ENCODE measurements around the gene EMP2.

EMP2 gene

GRCh38 chr16:10500582-10500981 is 79.8 kb downstream of the EMP2 start:
- H3K9me3 ChIP-seq (ENCODE audit: control insufficient read depth, insufficient read depth, low read length): no peaks in the 10 kb centered on the region
- H3K9ac ChIP-seq (ENCODE audit: low read depth, low read length): no peak overlapping the region
- peaks cover 7% of the 10 kb centered on the region for H3K4me1 ChIP-seq (ENCODE audit: control insufficient read depth, insufficient read depth, low read length)
- no peaks in the 10 kb centered on the region for H3K27me3 ChIP-seq (ENCODE audit: control insufficient read depth, insufficient read depth, low read length)
- H3K4me3 ChIP-seq (ENCODE audit: low read depth, low read length): no peak overlapping the region
- H3K36me3 ChIP-seq (ENCODE audit: control insufficient read depth, insufficient read depth, low read length): no peaks in the 10 kb centered on the region
- H3K27ac ChIP-seq (ENCODE audit: low read depth, low read length): no peak overlapping the region

- H3K4me1 ChIP-seq (ENCODE audit: control insufficient read depth, insufficient read depth, low read length): no peaks in the 10 kb centered on the region
- no peaks in the 10 kb centered on the region for H3K27me3 ChIP-seq (ENCODE audit: control insufficient read depth, insufficient read depth, low read length)
- peaks cover 3% of the 10 kb centered on the region; the same call in 1 of the 2 replicates for H3K9me3 ChIP-seq (ENCODE audit: control insufficient read depth, insufficient read depth, low read length)
- H3K4me3 ChIP-seq (ENCODE audit: low read depth, low read length): no peak overlapping the region
- no peaks in the 10 kb centered on the region for H3K36me3 ChIP-seq (ENCODE audit: control insufficient read depth, insufficient read depth, low read length)
- no peak overlapping the region for H3K27ac ChIP-seq (ENCODE audit: low read depth, low read length)
- H3K9ac ChIP-seq (ENCODE audit: low read depth, low read length): no peak overlapping the region
Observed at GRCh38 chr16:10497132-10498101, 83.0 kb downstream of the EMP2 start.

- H3K9ac ChIP-seq (ENCODE audit: low read depth, low read length): no peak overlapping the region
- H3K27me3 ChIP-seq (ENCODE audit: control insufficient read depth, insufficient read depth, low read length): no peaks in the 10 kb centered on the region
- H3K9me3 ChIP-seq (ENCODE audit: control insufficient read depth, insufficient read depth, low read length): peaks cover 3% of the 10 kb centered on the region; the same call in 1 of the 2 replicates
- H3K36me3 ChIP-seq (ENCODE audit: control insufficient read depth, insufficient read depth, low read length): no peaks in the 10 kb centered on the region
- no peak overlapping the region for H3K4me3 ChIP-seq (ENCODE audit: low read depth, low read length)
- no peak overlapping the region for H3K27ac ChIP-seq (ENCODE audit: low read depth, low read length)
- H3K4me1 ChIP-seq (ENCODE audit: control insufficient read depth, insufficient read depth, low read length): no peaks in the 10 kb centered on the region
Observed at GRCh38 chr16:10495031-10495345, 85.4 kb downstream of the EMP2 start.

GRCh38 chr16:10494343-10495030 is 85.9 kb downstream of the EMP2 start:
- peaks cover 3% of the 10 kb centered on the region; the same call in 1 of the 2 replicates for H3K9me3 ChIP-seq (ENCODE audit: control insufficient read depth, insufficient read depth, low read length)
- no peak overlapping the region for H3K27ac ChIP-seq (ENCODE audit: low read depth, low read length)
- no peaks in the 10 kb centered on the region for H3K36me3 ChIP-seq (ENCODE audit: control insufficient read depth, insufficient read depth, low read length)
- H3K27me3 ChIP-seq (ENCODE audit: control insufficient read depth, insufficient read depth, low read length): no peaks in the 10 kb centered on the region
- H3K4me3 ChIP-seq (ENCODE audit: low read depth, low read length): no peak overlapping the region
- H3K4me1 ChIP-seq (ENCODE audit: control insufficient read depth, insufficient read depth, low read length): no peaks in the 10 kb centered on the region
- no peak overlapping the region for H3K9ac ChIP-seq (ENCODE audit: low read depth, low read length)

GRCh38 chr16:10493276-10493675 is 87.1 kb downstream of the EMP2 start:
- no peak overlapping the region for H3K27ac ChIP-seq (ENCODE audit: low read depth, low read length)
- H3K9ac ChIP-seq (ENCODE audit: low read depth, low read length): no peak overlapping the region
- H3K4me1 ChIP-seq (ENCODE audit: control insufficient read depth, insufficient read depth, low read length): no peaks in the 10 kb centered on the region
- peaks cover 3% of the 10 kb centered on the region; the same call in 1 of the 2 replicates for H3K9me3 ChIP-seq (ENCODE audit: control insufficient read depth, insufficient read depth, low read length)
- H3K4me3 ChIP-seq (ENCODE audit: low read depth, low read length): no peak overlapping the region
- no peaks in the 10 kb centered on the region for H3K36me3 ChIP-seq (ENCODE audit: control insufficient read depth, insufficient read depth, low read length)
- H3K27me3 ChIP-seq (ENCODE audit: control insufficient read depth, insufficient read depth, low read length): no peaks in the 10 kb centered on the region

- H3K36me3 ChIP-seq (ENCODE audit: control insufficient read depth, insufficient read depth, low read length): no peaks in the 10 kb centered on the region
- H3K4me3 ChIP-seq (ENCODE audit: low read depth, low read length): no peak overlapping the region
- H3K9me3 ChIP-seq (ENCODE audit: control insufficient read depth, insufficient read depth, low read length): peaks cover 15% of the 10 kb centered on the region
- no peak overlapping the region for H3K27ac ChIP-seq (ENCODE audit: low read depth, low read length)
- no peak overlapping the region for H3K9ac ChIP-seq (ENCODE audit: low read depth, low read length)
- H3K27me3 ChIP-seq (ENCODE audit: control insufficient read depth, insufficient read depth, low read length): no peaks in the 10 kb centered on the region
- no peaks in the 10 kb centered on the region for H3K4me1 ChIP-seq (ENCODE audit: control insufficient read depth, insufficient read depth, low read length)
Observed at GRCh38 chr16:10490141-10490540, 90.3 kb downstream of the EMP2 start.

- Histone ChIP-seq H3K9me3 (ENCODE audit: control insufficient read depth, insufficient read depth, low read length) (peaks cover 19% of the 10 kb centered on the region), H3K4me3 (ENCODE audit: low read depth, low read length) (no peak overlapping the region), H3K4me1 (ENCODE audit: control insufficient read depth, insufficient read depth, low read length) (no peaks in the 10 kb centered on the region), H3K27ac (ENCODE audit: low read depth, low read length) (no peak overlapping the region), H3K9ac (ENCODE audit: low read depth, low read length) (no peak overlapping the region), H3K36me3 (ENCODE audit: control insufficient read depth, insufficient read depth, low read length) (peaks cover 5% of the 10 kb centered on the region; the same call in 1 of the 2 replicates), H3K27me3 (ENCODE audit: control insufficient read depth, insufficient read depth, low read length) (no peaks in the 10 kb centered on the region)
Observed at GRCh38 chr16:10485698-10486382, 94.6 kb downstream of the EMP2 start.

GRCh38 chr16:10485159-10485558 is 95.2 kb downstream of the EMP2 start:
- Histone ChIP-seq H3K27ac (ENCODE audit: low read depth, low read length) (no peak overlapping the region), H3K9ac (ENCODE audit: low read depth, low read length) (no peak overlapping the region), H3K36me3 (ENCODE audit: control insufficient read depth, insufficient read depth, low read length) (peaks cover 8% of the 10 kb centered on the region; the same call in 1 of the 2 replicates), H3K4me3 (ENCODE audit: low read depth, low read length) (no peak overlapping the region), H3K4me1 (ENCODE audit: control insufficient read depth, insufficient read depth, low read length) (no peaks in the 10 kb centered on the region), H3K27me3 (ENCODE audit: control insufficient read depth, insufficient read depth, low read length) (no peaks in the 10 kb centered on the region), H3K9me3 (ENCODE audit: control insufficient read depth, insufficient read depth, low read length) (peaks cover 19% of the 10 kb centered on the region)

- H3K9ac ChIP-seq (ENCODE audit: low read depth, low read length): no peak overlapping the region
- no peaks in the 10 kb centered on the region for H3K4me1 ChIP-seq (ENCODE audit: control insufficient read depth, insufficient read depth, low read length)
- H3K9me3 ChIP-seq (ENCODE audit: control insufficient read depth, insufficient read depth, low read length): peaks cover 11% of the 10 kb centered on the region
- no peak overlapping the region for H3K4me3 ChIP-seq (ENCODE audit: low read depth, low read length)
- H3K27ac ChIP-seq (ENCODE audit: low read depth, low read length): no peak overlapping the region
- H3K27me3 ChIP-seq (ENCODE audit: control insufficient read depth, insufficient read depth, low read length): no peaks in the 10 kb centered on the region
- H3K36me3 ChIP-seq (ENCODE audit: control insufficient read depth, insufficient read depth, low read length): peaks cover 20% of the 10 kb centered on the region
Observed at GRCh38 chr16:10480151-10480550, 100.2 kb downstream of the EMP2 start.
